Keratinocyte (primary cell): ENCODE data around the gene RBP5. TPM values are rescaled to one million over a fixed set of nuclear protein-coding genes. Genes with fewer than 3 reads are reported as not detected.

ENCODE experiments used
- DNase-seq: peaks from one replicate; pipeline ENCODE4 v3.0.0-alpha.2; 2011; ENCODE audit warnings: low read depth, missing footprints, low spot score
- FAIRE-seq: peaks from 2 replicates; lab custom pipeline; 2011; peaks lifted over from hg19 to GRCh38; lab: Jason Lieb, UNC
- H2AFZ ChIP-seq: 2 replicates; pipeline ENCODE4 v1.6.0; 2012; ENCODE audit warnings: low read length, control low read depth, inconsistent platforms; ENCODE audit not compliant: control insufficient read depth
- H3K27ac ChIP-seq: 2 replicates; pipeline ENCODE4 v1.5.1; 2011; ENCODE audit warnings: low read length; ENCODE audit not compliant: control insufficient read depth, insufficient read depth
- H3K27me3 ChIP-seq: 3 replicates; pipeline ENCODE4 v1.6.0; 2011; ENCODE audit warnings: low read length; ENCODE audit not compliant: control insufficient read depth, insufficient read depth; ENCODE audit errors: extremely low read depth
- H3K36me3 ChIP-seq, 2 experiments: 2 replicates in 1 of 2; 3 replicates in 1 of 2; pipeline ENCODE4 v1.5.1; 2011; ENCODE audit warnings: low read length in 2 of 2, mild to moderate bottlenecking in 1 of 2; ENCODE audit not compliant: control insufficient read depth in 2 of 2, insufficient read depth in 2 of 2; ENCODE audit errors: extremely low read depth in 1 of 2
- H3K4me1 ChIP-seq: 3 replicates; pipeline ENCODE4 v1.5.1; 2011; ENCODE audit warnings: low read length; ENCODE audit not compliant: control insufficient read depth, insufficient read depth; ENCODE audit errors: extremely low read depth
- H3K4me2 ChIP-seq: 3 replicates; pipeline ENCODE4 v1.6.0; 2011; ENCODE audit warnings: low read depth, low read length; ENCODE audit not compliant: control insufficient read depth, insufficient read depth; ENCODE audit errors: extremely low read depth
- H3K4me3 ChIP-seq, 3 experiments: fragments of 200-600 bp in 1 of 3; sonication (generic) in 1 of 3; 2 replicates in 2 of 3; 3 replicates in 1 of 3; pipeline ENCODE4 v1.5.1; 2011 to 2016; ENCODE audit warnings: low read length in 3 of 3, mild to moderate bottlenecking in 3 of 3, control low read depth in 2 of 3, inconsistent platforms in 1 of 3, low read depth in 1 of 3, mixed read lengths in 1 of 3, mixed run types in 1 of 3, moderate library complexity in 1 of 3; ENCODE audit not compliant: control insufficient read depth in 2 of 3, insufficient read depth in 2 of 3; ENCODE audit errors: extremely low read depth in 1 of 3
- H3K79me2 ChIP-seq: 2 replicates; pipeline ENCODE4 v1.6.0; 2012; ENCODE audit warnings: low read length; ENCODE audit not compliant: control insufficient read depth, insufficient read depth
- H3K9ac ChIP-seq: 3 replicates; pipeline ENCODE4 v1.6.0; 2011; ENCODE audit warnings: low read length; ENCODE audit not compliant: control insufficient read depth, insufficient read depth; ENCODE audit errors: extremely low read depth
- H3K9me1 ChIP-seq: 3 replicates; pipeline ENCODE4 v1.6.0; 2011; ENCODE audit warnings: low read length; ENCODE audit not compliant: control insufficient read depth, insufficient read depth; ENCODE audit errors: extremely low read depth
- H3K9me3 ChIP-seq: 2 replicates; pipeline ENCODE4 v1.5.1; 2012; ENCODE audit warnings: low read depth, low read length; ENCODE audit not compliant: control insufficient read depth
- H4K20me1 ChIP-seq: 3 replicates; pipeline ENCODE4 v1.6.0; 2011; ENCODE audit warnings: low read length; ENCODE audit not compliant: control insufficient read depth, insufficient read depth; ENCODE audit errors: extremely low read depth
- EZH2 ChIP-seq: IDR thresholded peaks from one replicate; pipeline ENCODE4 v1.6.1; 2012; ENCODE audit warnings: inconsistent platforms, mild to moderate bottlenecking, low read length, moderate library complexity
- dilution Hi-C: fragments of 300-500 bp; cut with MboI; formaldehyde crosslinking; loops from one replicate; pipeline ENCODE4 v1.7.0; 2020; ENCODE audit warnings: low sequenced_read_pairs; ENCODE audit not compliant: extremely low pct_ligation_motif_present
- polyA plus RNA-seq, 5 experiments: library from polyadenylated mRNA; depleted of rRNA in 3 of 5; stranded (reverse) in 3 of 5; stranded (forward) in 1 of 5; unstranded in 1 of 5; fragments of >200 nt; gene quantifications; 1 replicate in 1 of 5; 2 replicates in 3 of 5; 3 replicates in 1 of 5; pipeline versions ENCODE4 v1.2.1 to v1.2.3, GENCODE V29; 2011 to 2012; ENCODE audit warnings: missing spikeins in 2 of 5, low read depth in 1 of 5, low replicate concordance in 1 of 5
- TF ChIP-seq, protein P1 (sequence below), 3 experiments: IDR thresholded peaks in 1 of 3; conservative IDR thresholded peaks in 1 of 3; optimal IDR thresholded peaks in 1 of 3; 2 replicates in 2 of 3; 3 replicates in 1 of 3; pipeline versions ENCODE3 to v1.5.1; 2011; ENCODE audit warnings: low read length in 3 of 3, mild to moderate bottlenecking in 3 of 3, moderate library complexity in 2 of 3, control low read depth in 1 of 3, inconsistent platforms in 1 of 3; ENCODE audit not compliant: insufficient read depth in 2 of 3; ENCODE audit errors: extremely low read depth in 1 of 3

The RBP5 gene
- polyA plus RNA-seq, 1 donor (not counting 4 experiments of a cell fraction or from before 2014, with no cell fraction given): not detected

DNA sequence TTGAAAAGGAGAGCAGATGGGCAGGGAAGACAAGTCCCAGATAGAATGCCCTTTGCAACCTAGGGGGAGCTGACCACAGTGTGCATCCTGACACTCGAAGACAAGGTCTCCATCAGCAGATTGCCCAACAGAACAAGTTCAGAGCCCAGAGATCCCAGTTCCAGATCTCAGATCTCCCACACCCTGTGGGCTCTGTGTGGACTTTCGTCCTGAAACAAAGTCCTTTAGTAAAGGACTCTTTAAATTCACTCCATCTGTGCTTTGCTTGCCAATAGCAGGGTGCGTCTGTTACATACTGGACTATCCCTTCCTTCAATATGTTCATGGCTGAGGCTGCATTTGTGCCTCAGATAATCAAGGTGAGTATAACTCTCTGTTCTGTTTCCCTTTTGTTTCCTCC lies 11.0 kb downstream of the RBP5 start:
- Histone ChIP-seq H3K4me2 (no peak overlapping the region), H2AFZ (no peak overlapping the region), H3K27ac (no peak overlapping the region), H3K9me3 (no peaks in the 10 kb centered on the region), H3K79me2 (no peaks in the 10 kb centered on the region), H3K9ac (no peak overlapping the region), H3K9me1 (no peaks in the 10 kb centered on the region), H3K4me1 (no peaks in the 10 kb centered on the region), H4K20me1 (no peaks in the 10 kb centered on the region), H3K36me3 (peaks cover 29 to 30% of the 10 kb centered on the region in 2 experiments), H3K27me3 (no peaks in the 10 kb centered on the region), H3K4me3 (no peak overlapping the region)
- DNase-seq (no peak), FAIRE-seq (no peak)
- dilution Hi-C loops: no loop called here
- TF ChIP-seq, protein P1, sequence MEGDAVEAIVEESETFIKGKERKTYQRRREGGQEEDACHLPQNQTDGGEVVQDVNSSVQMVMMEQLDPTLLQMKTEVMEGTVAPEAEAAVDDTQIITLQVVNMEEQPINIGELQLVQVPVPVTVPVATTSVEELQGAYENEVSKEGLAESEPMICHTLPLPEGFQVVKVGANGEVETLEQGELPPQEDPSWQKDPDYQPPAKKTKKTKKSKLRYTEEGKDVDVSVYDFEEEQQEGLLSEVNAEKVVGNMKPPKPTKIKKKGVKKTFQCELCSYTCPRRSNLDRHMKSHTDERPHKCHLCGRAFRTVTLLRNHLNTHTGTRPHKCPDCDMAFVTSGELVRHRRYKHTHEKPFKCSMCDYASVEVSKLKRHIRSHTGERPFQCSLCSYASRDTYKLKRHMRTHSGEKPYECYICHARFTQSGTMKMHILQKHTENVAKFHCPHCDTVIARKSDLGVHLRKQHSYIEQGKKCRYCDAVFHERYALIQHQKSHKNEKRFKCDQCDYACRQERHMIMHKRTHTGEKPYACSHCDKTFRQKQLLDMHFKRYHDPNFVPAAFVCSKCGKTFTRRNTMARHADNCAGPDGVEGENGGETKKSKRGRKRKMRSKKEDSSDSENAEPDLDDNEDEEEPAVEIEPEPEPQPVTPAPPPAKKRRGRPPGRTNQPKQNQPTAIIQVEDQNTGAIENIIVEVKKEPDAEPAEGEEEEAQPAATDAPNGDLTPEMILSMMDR (optimal IDR thresholded peaks at IDR 0.05 in 1 of 3, IDR thresholded peaks at IDR 0.05 in 1 of 3, conservative IDR thresholded peaks at IDR 0.05 in 1 of 3; ENCODE audit: extremely low read depth in 1 of 3, insufficient read depth in 2 of 3, low read length in 3 of 3): no peak
- TF ChIP-seq EZH2: no peak

DNA sequence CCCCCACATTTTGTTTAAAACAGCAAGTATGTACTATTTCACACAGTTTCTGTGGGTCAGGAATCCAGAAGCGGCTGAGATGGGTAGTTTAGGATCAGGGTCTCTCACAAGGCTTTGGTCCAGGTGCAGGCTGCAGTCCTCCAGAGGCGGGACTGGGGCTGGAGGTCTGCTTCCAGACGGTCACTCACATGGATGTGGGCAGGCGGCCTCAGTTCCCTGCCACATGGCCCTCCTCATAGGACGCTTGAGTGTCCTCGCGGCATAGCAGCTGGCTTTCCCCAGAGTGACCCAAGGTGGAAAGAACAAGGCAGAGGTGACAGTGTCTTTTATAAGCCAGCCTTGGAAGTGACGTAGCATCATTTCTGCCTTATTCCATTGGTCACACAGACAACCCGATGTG lies 11.8 kb downstream of the RBP5 start:
- no peaks in the 10 kb centered on the region for H3K27me3 ChIP-seq
- H3K79me2 ChIP-seq: no peaks in the 10 kb centered on the region
- TF ChIP-seq, protein P1 (optimal IDR thresholded peaks at IDR 0.05 in 1 of 3, IDR thresholded peaks at IDR 0.05 in 1 of 3, conservative IDR thresholded peaks at IDR 0.05 in 1 of 3; ENCODE audit: extremely low read depth in 1 of 3, insufficient read depth in 2 of 3, low read length in 3 of 3): no peak
- TF ChIP-seq EZH2: no peak
- no peaks in the 10 kb centered on the region for H3K4me1 ChIP-seq
- no peak overlapping the region for H3K4me3 ChIP-seq
- no peaks in the 10 kb centered on the region for H3K9me1 ChIP-seq
- H2AFZ ChIP-seq: no peak overlapping the region
- H4K20me1 ChIP-seq: no peaks in the 10 kb centered on the region
- no peak for DNase-seq
- no peaks in the 10 kb centered on the region for H3K9me3 ChIP-seq
- no peak overlapping the region for H3K4me2 ChIP-seq
- no peak overlapping the region for H3K27ac ChIP-seq
- dilution Hi-C loops: no loop called here
- no peak overlapping the region for H3K9ac ChIP-seq
- no peak for FAIRE-seq
- H3K36me3 ChIP-seq: peaks cover 27 to 29% of the 10 kb centered on the region in 2 experiments
